ENCODE results near the gene RGMA.
"Not testable (repeated sequence)": the region's sequence is repeated elsewhere in the genome, so short reads cannot be mapped to it uniquely, and the experiment has no call there.

Gene RGMA

GRCh38 chr15:93065641-93066045 is 23.4 kb downstream of the RGMA start:
- DNase-seq: no peak

DNA sequence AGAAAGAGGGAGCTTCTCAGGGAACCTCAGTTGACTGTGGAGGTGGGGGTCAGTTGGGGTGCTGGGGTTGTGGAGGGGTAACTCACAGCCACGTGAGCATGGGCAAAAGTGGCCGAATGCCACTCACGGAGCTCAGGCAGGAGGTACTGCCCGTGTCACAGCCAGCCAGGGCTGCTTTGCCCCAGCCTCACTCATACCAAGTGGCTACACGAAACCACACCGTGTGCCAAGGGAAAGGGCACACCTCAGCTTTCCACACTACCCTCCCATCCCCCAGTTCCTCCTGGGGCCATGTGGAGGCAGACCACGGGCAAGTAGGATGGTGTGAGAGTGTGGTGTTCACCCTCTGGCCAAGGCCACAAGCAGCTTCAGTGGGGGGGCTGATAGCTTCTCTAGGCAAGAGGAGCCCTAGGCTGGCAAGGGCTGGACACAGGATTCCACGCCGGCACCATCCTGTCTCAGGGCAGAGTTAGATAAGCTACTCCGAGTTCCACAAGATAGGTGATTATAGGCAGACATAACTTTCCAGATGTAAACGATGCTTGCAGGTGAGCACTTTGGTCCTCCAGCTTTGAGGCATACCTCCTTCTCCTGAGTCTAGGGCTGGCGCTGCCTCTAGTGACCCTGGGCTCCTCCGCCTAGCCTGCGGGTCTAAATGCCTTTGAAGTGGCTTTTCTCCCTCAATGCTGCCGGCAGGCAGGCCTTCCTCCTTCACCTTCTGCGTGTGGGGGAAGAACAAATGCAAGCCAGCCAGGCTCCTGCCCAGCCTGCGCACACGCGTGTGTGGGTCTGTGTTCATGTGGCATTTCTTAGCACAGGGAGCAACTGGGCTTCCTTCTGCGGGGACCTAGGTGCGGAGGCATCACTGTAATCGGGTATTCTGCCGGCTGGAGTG is 25.0 kb downstream of the RGMA start:
- no peak for DNase-seq

DNA sequence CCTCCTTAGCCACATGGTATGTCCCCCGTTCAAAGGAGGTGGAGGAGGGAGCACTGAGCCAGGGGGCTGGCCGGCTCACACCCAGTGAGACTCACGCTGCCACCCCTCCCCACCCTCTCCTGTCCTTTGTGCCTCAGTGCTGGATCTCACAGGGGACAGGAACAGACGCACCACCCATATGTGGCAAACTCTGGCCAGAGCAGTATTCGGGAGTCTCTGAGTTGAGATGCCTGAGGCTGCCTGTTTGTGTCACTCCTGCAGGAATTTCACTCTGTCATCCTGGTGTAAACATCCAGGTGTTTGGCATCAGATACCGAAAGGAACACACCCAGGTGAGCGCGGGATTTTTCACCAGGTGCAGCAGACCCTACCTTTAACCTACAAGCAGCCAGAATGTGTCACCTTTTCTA is 25.7 kb downstream of the RGMA start:
- no peak for DNase-seq

DNA sequence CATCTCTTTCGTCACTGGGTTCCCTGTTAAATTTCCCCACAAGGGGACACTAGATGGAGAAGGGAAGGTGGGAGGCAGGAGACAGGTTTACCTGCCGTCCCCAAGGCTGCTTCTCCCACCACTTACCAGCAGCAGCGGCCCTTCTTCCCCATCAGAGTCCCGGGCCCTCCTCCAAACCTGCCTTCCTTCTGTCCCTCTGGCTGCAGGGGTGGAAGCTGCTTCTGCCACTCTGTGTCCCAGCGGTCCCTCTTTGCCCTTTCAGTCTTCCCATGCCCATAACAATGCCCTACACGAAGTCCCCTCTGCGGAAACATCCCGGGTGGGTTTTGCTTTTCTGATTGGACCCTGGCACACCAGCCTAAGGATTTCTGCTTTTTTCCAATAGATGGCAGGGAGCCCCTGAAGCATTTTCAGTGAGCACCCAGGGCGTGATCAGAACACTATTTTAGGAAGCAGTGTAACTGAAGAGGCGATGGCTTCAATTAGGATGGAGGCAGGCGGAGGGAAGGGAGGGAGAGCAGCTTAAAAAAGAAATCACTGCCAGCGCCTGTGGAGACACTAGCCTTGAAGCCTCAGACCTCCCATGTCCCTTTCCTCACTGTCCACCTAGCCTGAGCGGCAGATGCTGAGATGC is 26.3 kb downstream of the RGMA start:
- not testable (repeated sequence) for DNase-seq

DNA sequence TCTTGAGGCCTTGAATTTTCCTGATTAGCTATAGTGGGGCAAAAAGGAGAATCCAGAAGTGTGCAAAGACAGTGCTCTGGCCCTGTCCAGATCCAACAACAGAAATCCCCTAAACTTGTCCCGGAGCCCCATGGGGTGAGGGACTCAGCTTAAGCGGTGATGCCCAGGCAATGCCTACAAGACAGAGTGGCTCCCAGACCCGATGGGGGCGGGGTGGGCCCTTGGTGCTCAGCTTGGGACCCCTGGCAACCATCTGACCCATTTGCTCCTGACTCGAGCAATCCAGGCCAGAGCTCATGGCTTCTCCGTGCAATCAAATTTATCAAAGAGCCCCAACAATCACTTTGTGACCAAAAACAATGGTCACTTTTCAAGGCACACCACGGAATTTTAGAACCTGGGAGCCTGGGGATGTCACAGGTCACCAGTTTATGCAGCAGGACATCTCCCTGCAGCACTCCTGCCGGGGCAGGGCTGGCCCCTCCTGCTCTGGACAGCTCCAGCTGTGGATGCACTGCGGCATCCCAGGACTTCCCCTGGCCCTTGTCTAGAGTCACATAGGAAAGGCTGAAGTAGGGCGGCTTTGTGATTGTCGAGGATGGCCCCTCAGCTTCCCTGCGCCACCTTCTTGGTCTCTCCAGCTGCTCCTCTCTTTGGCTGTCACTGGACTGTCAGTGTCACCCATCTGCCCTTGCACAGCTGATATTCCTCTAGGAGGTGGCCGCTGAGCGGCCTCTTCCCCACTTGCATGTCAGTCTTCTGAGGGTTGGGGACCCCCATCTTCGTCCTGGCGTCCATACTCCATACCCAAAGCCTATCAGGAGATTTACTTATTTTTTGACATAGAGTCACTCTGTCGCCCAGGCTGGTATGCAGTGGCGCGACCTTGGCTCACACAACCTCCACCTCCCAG is 28.4 kb downstream of the RGMA start:
- DNase-seq: no peak

- DNase-seq: no peak
These were observed 29.6 kb downstream of the RGMA start for GRCh38 chr15:93059442-93059841.

- DNase-seq: no peak
These were observed 30.0 kb downstream of the RGMA start for GRCh38 chr15:93058904-93059427.

GRCh38 chr15:93058128-93058527 is 30.9 kb downstream of the RGMA start:
- no peak for DNase-seq

DNA sequence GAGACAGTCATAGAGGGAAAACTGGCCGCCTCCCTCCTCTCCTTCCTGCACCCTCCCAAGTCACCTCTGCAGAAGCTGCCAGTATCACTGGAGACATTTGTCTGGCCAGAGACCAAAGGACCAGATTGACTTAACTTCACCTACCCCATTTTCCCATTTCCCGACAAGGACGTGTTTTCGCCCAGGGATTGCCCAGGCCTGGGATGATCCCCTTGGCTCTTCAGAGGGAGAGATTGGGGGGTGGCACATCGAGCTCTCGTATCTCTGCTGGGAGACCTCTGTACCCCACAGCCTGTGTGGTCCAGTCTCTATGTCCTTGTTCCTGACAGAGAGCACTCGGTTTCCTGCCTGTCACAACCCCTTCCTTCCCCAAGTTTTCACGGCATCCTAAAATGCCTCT is 31.4 kb downstream of the RGMA start:
- DNase-seq: no peak

- no peak for DNase-seq
These were observed 32.2 kb downstream of the RGMA start for GRCh38 chr15:93056836-93057235.

DNA sequence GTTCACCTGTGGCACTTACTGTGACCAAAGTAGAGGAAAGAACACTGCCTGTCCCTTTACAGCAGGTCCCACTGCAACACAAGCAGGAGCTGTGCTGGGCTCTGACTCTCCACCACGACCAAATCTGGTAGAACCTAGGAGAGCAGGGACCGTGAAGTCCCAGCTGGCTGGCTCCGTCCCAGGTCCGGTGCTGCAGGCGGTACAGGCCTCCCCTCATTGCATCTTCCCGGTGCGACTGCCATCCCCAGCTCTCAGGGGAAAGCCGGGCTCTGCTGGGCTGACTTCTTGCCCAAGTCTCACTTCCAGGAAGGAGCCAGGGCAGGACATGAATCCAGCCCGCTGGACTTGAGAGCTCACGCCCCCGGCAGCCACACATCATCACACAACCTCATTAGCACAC is 33.8 kb downstream of the RGMA start:
- DNase-seq: no peak

GRCh38 chr15:93052090-93052879 is 36.7 kb downstream of the RGMA start:
- DNase-seq: peak in 1 of 2 experiments; percentile 29

- no peak for DNase-seq
These were observed 37.5 kb downstream of the RGMA start for GRCh38 chr15:93051236-93052089.

- no peak for DNase-seq
These were observed 38.4 kb downstream of the RGMA start for GRCh38 chr15:93050648-93051047.

- DNase-seq: no peak
These were observed 39.0 kb downstream of the RGMA start for GRCh38 chr15:93049914-93050578.

- no peak for DNase-seq
These were observed 39.8 kb downstream of the RGMA start for GRCh38 chr15:93049233-93049632.

DNA sequence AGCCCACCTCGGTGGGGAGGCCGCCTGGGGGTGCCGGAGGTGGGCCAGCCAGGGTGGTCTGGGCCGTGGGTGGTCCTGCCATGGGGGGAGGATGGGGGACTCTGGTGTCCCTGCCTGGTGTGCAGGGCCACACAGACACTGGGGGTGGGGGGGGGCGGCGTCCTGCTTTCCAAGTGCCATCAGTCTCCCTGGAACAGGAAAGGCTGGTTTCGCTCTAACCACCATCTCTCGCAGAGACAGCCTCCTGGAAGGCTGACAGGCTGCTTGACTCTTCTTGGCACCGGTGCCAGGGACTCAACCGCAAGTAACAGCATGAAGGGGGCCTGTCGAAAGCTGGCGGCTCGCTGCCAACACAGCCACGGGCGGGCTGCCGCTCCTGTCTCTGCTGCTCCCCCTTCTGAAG is 40.3 kb downstream of the RGMA start:
- no peak for DNase-seq

- DNase-seq: no peak
These were observed 40.6 kb downstream of the RGMA start for GRCh38 chr15:93048426-93048721.

DNA sequence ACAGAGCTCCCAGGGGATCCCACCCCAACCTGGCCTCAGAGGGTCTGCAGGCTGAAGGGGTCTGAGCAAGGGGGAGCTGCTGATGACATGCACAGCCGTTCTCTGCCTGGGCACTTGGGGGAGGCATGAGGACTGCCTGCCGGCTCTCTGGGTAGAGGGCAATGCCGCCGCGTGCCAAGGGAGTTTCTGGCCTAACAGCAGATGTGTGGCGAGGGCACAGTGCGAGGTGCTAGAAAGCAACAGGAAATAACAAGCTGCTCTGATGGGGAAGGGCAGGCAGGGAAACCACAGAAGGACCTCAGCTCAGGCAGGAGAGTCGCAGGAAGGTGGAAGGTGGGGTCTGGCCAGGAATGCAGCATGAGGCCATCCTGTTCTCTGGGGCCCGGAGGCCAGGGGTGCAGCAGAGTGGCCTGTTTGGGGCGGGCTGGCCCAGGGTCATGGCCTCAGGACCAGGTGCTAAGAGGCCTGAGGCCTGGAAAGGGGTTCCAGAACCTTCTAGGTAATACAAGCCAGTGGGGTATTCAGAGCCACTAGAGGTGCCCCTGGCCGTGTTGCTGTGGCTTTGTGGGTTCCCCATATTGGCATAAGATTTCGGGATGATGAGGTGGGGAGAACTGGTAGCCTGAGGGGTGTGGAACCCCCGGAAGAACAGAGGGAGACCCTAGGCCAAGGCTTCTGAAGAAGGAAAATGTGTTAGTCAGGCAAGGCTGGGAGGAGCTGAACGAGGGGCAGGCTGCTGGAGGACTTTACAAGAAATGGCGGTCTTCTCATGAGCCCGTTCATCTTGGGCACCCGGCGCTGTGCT is 41.2 kb downstream of the RGMA start:
- DNase-seq: no peak

GRCh38 chr15:93046721-93047120 is 42.3 kb downstream of the RGMA start:
- no peak for DNase-seq
